Tibial artery (tissue), 4 donors: Measurements from ENCODE around the gene TMEM135.
A peak's percentile ranks its signal among the peaks of the same experiment; 100 is the strongest.

ENCODE experiments used
- DNase-seq, 2 donors: peaks; one replicate each; pipeline ENCODE4 v3.0.0-alpha.2; 2019
- H3K27ac ChIP-seq, 2 donors: fragments of 200-600 bp; sonication (generic) in 1 of 2; 1 replicate in 1 of 2; 2 replicates in 1 of 2; pipeline ENCODE4 v1.5.1; 2018 to 2019; ENCODE audit warnings: mild to moderate bottlenecking in 1 of 2
- H3K27me3 ChIP-seq, 2 donors: fragments of 200-600 bp; sonication (generic) in 1 of 2; one replicate each; pipeline versions ENCODE4 v1.5.1 to v1.6.0; 2016 to 2019
- H3K36me3 ChIP-seq, 3 donors: fragments of 200-600 bp; sonication (generic) in 2 of 3; one replicate each; pipeline ENCODE4 v1.5.1; 2016 to 2019; ENCODE audit warnings: mild to moderate bottlenecking in 2 of 3
- H3K4me1 ChIP-seq, 4 donors: fragments of 200-600 bp; sonication (generic) in 2 of 4; 1 replicate in 3 of 4; 2 replicates in 1 of 4; pipeline ENCODE4 v1.5.1; 2016 to 2019
- H3K4me3 ChIP-seq, 2 donors: fragments of 200-600 bp; sonication (generic) in 1 of 2; 1 replicate in 1 of 2; 2 replicates in 1 of 2; pipeline ENCODE4 v1.5.1; 2018 to 2019; ENCODE audit warnings: mild to moderate bottlenecking in 2 of 2
- H3K9me3 ChIP-seq, 3 donors: fragments of 200-600 bp; sonication (generic) in 1 of 3; one replicate each; pipeline ENCODE4 v1.5.1; 2016 to 2019
- CTCF ChIP-seq, 2 experiments: fragments of 200-600 bp in 1 of 2; fragments of 450-650 bp in 1 of 2; IDR thresholded peaks; one replicate each; pipeline ENCODE4 v1.5.1; 2017 to 2019; ENCODE audit warnings: antibody characterized with exemption in 2 of 2, mild to moderate bottlenecking in 1 of 2, moderate library complexity in 1 of 2
- intact Hi-C: fragments of 100-400 bp; cut with DNase I; formaldehyde crosslinking; loops from one replicate; pipeline ENCODE4 v1.15.0; 2023; ENCODE audit warnings: low total_unique reads

The TMEM135 gene

DNA sequence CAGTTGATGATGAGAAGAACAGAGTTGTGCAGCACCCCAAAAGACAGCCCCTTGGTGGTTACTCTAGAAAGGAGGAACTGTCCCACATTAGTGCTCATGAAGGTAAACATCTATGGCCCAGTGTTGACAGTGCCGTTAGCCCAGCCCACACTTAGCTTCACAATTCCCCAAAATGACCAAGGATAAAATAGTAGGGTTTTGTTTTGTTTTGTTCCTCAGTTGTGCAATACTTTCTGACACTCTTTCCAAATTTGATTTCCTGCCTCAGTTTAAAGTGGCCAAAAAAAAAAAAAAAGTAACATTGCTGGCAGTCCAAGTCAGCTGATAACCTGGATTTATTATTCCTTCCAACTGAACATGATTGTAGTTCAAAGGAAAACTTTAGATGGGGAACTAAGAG lies 269.4 kb downstream of the TMEM135 start:
- no peak for DNase-seq
- Histone ChIP-seq H3K36me3 (peaks cover 0 to 3% (median 0%) of the 10 kb centered on the region in 3 donors), H3K4me1 (peaks cover 0 to 17% (median 4%) of the 10 kb centered on the region in 4 donors), H3K27me3 (no peaks in the 10 kb centered on the region), H3K9me3 (no peaks in the 10 kb centered on the region), H3K27ac (peak overlapping the region in 1 of 2 donors; percentile 29), H3K4me3 (no peak overlapping the region)
- intact Hi-C loops, result no loop called here
- TF ChIP-seq CTCF (IDR thresholded peaks at IDR 0.05), result no peak

DNA sequence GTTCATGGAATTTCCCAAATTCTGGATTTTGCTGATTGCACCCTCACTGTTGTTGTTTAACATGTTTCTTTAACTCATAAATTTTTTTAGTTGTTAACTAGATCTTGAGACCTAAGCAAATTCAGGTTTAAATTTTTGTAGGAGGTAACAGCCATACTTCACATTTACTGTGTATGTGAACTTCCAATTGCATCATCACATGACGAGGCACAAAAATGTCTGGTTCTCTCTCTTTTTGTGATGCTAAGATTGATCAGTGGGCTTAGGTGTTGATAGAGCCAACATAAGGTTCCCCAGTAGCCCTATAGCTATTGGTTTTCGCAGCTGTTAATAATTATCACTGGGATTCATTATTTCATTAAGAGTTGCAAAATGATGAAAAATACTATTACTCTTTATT lies 277.5 kb downstream of the TMEM135 start:
- H3K27ac ChIP-seq, result no peak overlapping the region
- TF ChIP-seq CTCF (IDR thresholded peaks at IDR 0.05), result no peak
- H3K36me3 ChIP-seq, result peaks cover 9 to 15% (median 10%) of the 10 kb centered on the region in 3 donors
- no peak overlapping the region for H3K4me3 ChIP-seq
- H3K4me1 ChIP-seq, result no peaks in the 10 kb centered on the region
- H3K9me3 ChIP-seq, result no peaks in the 10 kb centered on the region
- intact Hi-C loops, result no loop called here
- no peak for DNase-seq
- no peaks in the 10 kb centered on the region for H3K27me3 ChIP-seq

DNA sequence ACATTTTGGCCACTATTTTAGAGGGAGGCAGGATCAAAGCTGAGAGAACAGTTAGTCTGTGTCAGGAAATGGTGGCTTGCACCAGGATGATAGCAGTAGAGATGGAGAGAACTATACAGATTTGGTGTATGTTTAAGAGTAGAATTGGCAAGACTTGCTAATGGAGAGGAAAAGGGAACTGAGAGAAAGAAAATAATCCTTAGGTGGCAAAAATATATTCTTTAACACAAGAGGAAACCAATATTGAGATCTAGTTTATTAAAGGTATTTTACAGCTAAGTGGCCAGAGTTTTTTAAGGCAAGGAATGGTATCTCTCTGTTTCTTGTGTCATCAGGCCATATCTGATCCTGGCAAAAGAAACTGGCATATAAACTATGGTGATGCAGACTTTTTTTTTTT lies 278.8 kb downstream of the TMEM135 start:
- intact Hi-C loops, result no loop called here
- H3K4me3 ChIP-seq, result no peak overlapping the region
- no peak for DNase-seq
- TF ChIP-seq CTCF (IDR thresholded peaks at IDR 0.05), result no peak
- H3K4me1 ChIP-seq, result no peaks in the 10 kb centered on the region
- peaks cover 9 to 23% (median 19%) of the 10 kb centered on the region in 3 donors for H3K36me3 ChIP-seq
- no peak overlapping the region for H3K27ac ChIP-seq
- no peaks in the 10 kb centered on the region for H3K9me3 ChIP-seq
- H3K27me3 ChIP-seq, result no peaks in the 10 kb centered on the region

- H3K9me3 ChIP-seq, result no peaks in the 10 kb centered on the region
- H3K27ac ChIP-seq, result no peak overlapping the region
- H3K4me1 ChIP-seq, result no peaks in the 10 kb centered on the region
- H3K36me3 ChIP-seq, result peaks cover 9 to 33% (median 23%) of the 10 kb centered on the region in 3 donors
- DNase-seq, result no peak
- H3K27me3 ChIP-seq, result no peaks in the 10 kb centered on the region
- no peak overlapping the region for H3K4me3 ChIP-seq
- no peak for TF ChIP-seq CTCF (IDR thresholded peaks at IDR 0.05)
- intact Hi-C loops, result no loop called here
These were observed 279.7 kb downstream of the TMEM135 start for GRCh38 chr11:87317441-87317840.

GRCh38 chr11:87320123-87320522 lies 282.4 kb downstream of the TMEM135 start:
- Histone ChIP-seq H3K36me3 (peaks cover 9 to 34% (median 23%) of the 10 kb centered on the region in 3 donors), H3K4me1 (no peaks in the 10 kb centered on the region), H3K27ac (no peak overlapping the region), H3K27me3 (no peaks in the 10 kb centered on the region), H3K4me3 (no peak overlapping the region), H3K9me3 (no peaks in the 10 kb centered on the region)
- TF ChIP-seq CTCF (IDR thresholded peaks at IDR 0.05), result no peak
- intact Hi-C loops, result no loop called here
- DNase-seq, result no peak

DNA sequence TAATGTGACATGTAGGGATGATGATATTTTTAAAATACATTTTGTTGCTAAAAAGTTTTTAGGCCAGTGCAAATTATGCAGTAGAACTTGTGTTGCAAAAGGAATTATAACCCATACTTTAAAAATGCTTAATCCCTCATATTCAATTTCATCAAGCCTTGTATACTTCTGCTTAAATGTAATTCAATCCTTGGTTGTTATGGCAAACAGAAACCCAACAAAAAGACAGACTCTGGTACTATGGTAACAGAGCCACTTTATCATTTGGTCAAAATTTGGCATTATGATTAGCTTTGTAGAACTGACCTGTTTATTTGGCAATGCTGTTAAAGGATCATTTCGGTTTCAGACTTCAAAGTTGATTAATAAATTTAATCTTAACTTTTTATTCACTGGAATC lies 284.8 kb downstream of the TMEM135 start:
- Histone ChIP-seq H3K27ac (no peak overlapping the region), H3K9me3 (no peaks in the 10 kb centered on the region), H3K4me3 (no peak overlapping the region), H3K36me3 (peaks cover 9 to 34% (median 23%) of the 10 kb centered on the region in 3 donors), H3K27me3 (no peaks in the 10 kb centered on the region), H3K4me1 (no peaks in the 10 kb centered on the region)
- no peak for DNase-seq
- intact Hi-C loops, result no loop called here
- TF ChIP-seq CTCF (IDR thresholded peaks at IDR 0.05), result no peak
